ENCODE measurements around the gene CDKN2B-AS1. TPM values are rescaled to one million over a fixed set of nuclear protein-coding genes. Genes with fewer than 3 reads are reported as not detected.

CDKN2B-AS1 gene
- total RNA-seq, 4 donors from 2014 or later, result 0.38 to 0.56 TPM; not detected in 2

DNA sequence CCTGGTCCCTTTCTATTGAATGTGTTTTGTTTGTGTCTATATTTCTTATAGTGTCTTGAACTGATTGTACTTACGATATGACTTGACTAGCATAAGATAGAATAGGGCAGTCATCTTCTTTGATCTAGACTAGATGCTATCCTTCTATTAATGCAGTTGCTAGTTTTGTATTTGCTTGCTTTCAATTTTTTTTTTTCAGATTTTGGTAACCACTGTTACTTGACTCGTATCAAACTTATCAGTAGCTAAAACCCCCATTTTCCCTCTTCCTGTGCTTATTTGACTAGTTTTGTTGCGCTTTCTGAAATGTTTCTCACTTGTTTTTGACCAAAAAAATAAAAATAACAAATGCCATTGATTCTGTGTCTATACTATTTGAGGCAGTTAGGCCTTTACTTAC lies 83.5 kb downstream of the CDKN2B-AS1 start:
- Histone ChIP-seq H3K36me3 (no peaks in the 10 kb centered on the region), H3K27me3 (no peaks in the 10 kb centered on the region), H3K4me3 (replicated peaks in 1 of 3) (no peak overlapping the region), H3K4me1 (no peaks in the 10 kb centered on the region), H3K9me3 (no peaks in the 10 kb centered on the region), H3K27ac (no peak overlapping the region)
- no peak for TF ChIP-seq POLR2A (IDR thresholded peaks at IDR 0.05)
- TF ChIP-seq CTCF (IDR thresholded peaks at IDR 0.05), result no peak
- intact Hi-C loops (cut with DNase I), result no loop called here
- no peak for DNase-seq
- 88 to 92% methylated on average over 3 of the region's 3 CpGs for WGBS, 2 donors

DNA sequence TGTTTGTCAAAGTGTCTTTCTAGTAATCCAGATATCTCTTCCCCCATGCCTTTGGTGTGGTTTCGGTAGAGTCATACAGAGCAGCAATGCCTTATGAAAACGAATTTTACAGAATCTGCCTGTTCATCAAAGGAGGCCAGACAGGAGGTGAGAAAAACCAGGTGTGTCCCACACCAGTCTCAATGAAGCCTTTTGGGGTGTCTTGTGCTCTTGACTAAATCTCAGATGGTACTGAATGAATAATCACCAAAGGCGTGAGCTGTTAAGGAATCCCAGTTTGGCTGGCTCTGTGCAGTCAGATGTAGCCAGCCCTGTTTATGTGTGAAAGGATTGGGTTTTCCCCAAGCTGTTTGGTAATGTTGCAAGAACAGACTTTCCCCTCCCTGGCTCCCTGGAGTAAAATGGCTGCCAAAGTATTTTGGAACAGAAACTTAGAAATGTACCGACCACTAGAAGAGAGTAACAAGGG lies 85.3 kb downstream of the CDKN2B-AS1 start:
- intact Hi-C loops (cut with DNase I), result no loop called here
- Histone ChIP-seq H3K4me3 (replicated peaks in 1 of 3) (no peak overlapping the region), H3K27ac (no peak overlapping the region), H3K9me3 (no peaks in the 10 kb centered on the region), H3K36me3 (no peaks in the 10 kb centered on the region), H3K27me3 (no peaks in the 10 kb centered on the region), H3K4me1 (no peaks in the 10 kb centered on the region)
- 59 to 63% methylated on average over 4 of the region's 4 CpGs for WGBS, 2 donors
- TF ChIP-seq CTCF (IDR thresholded peaks at IDR 0.05) (no peak), POLR2A (IDR thresholded peaks at IDR 0.05) (no peak)
- no peak for DNase-seq

DNA sequence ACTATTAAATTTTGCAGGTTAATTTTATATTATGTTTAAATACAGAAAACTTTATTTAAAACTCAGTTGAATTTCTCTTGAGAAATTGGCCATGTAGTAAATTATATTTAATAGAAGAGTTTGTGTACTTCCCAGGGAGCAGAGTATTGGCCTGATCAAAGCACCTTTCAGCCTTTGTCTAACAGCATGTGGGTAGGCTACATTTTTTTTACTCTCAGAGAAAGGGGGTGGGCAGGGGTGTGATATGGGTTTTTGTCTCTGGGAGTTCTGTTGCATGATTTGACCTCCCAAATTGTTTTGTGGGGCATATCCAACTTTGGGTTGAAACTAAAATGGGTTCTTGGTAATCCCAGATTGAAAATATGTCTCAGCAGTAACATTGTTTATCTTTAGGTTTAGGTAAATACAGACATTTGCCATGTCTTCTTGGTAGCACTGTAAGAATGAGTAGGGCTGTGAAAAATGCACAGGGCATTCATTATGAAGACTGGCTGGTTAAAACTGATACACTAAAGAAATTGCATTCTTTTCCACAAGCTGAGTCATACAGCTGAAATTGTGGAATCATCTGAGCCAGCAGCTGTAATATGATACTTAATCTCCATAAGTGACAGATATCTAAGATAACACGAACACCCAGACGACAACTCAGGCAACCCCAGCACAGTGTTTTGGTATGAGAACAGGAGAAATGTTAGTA lies 89.9 kb downstream of the CDKN2B-AS1 start:
- DNase-seq, result no peak
- WGBS, 2 donors, result 3 to 10% methylated on average over 2 of the region's 2 CpGs

DNA sequence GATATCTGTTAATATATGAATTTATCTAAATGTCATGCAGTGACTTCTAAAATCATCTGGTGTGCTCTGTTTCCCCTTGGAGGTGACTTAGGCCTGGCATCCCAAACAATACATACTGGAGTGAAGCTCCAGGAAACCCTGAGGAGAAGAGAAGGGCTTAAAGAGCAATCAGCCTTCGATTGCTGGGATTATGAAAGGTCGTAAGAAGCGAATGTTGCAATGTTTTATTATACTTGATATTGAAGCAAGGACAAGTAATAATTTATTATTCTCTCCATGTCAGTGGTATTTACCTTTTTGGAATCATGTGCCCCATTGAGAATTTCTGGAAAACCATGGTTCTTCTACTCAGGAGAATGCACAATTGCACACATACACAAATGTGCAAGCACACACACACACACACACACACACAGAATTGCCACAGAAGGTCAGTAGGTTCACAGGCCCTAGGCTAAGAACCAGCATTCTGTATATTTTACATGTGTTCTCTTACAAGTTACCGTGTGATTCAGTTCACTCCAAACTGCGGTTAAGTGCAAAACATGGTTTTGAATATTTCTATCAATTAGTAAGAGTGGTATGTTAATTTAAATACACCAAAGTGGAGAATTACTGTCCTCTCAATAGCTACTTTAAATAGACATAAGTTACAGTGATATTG lies 93.6 kb downstream of the CDKN2B-AS1 start:
- Histone ChIP-seq H3K4me1 (no peaks in the 10 kb centered on the region), H3K27ac (no peak overlapping the region), H3K27me3 (no peaks in the 10 kb centered on the region), H3K4me3 (replicated peaks in 1 of 3) (no peak overlapping the region), H3K9me3 (no peaks in the 10 kb centered on the region), H3K36me3 (no peaks in the 10 kb centered on the region)
- 80 to 92% methylated on average over 5 of the region's 5 CpGs for WGBS, 2 donors
- TF ChIP-seq CTCF (IDR thresholded peaks at IDR 0.05) (no peak), POLR2A (IDR thresholded peaks at IDR 0.05) (no peak)
- no peak for DNase-seq
- intact Hi-C loops (cut with DNase I), result no loop called here

More for the DNA sequence above, 89.9 kb downstream of the CDKN2B-AS1 start:
- intact Hi-C loops (cut with DNase I), result no loop called here
- TF ChIP-seq CTCF (IDR thresholded peaks at IDR 0.05), result no peak
- TF ChIP-seq POLR2A (IDR thresholded peaks at IDR 0.05), result no peak
- no peaks in the 10 kb centered on the region for H3K4me1 ChIP-seq
- H3K27me3 ChIP-seq, result no peaks in the 10 kb centered on the region
- no peaks in the 10 kb centered on the region for H3K36me3 ChIP-seq
- no peak overlapping the region for H3K27ac ChIP-seq
- no peak overlapping the region for H3K4me3 ChIP-seq (replicated peaks in 1 of 3)
- no peaks in the 10 kb centered on the region for H3K9me3 ChIP-seq

DNA sequence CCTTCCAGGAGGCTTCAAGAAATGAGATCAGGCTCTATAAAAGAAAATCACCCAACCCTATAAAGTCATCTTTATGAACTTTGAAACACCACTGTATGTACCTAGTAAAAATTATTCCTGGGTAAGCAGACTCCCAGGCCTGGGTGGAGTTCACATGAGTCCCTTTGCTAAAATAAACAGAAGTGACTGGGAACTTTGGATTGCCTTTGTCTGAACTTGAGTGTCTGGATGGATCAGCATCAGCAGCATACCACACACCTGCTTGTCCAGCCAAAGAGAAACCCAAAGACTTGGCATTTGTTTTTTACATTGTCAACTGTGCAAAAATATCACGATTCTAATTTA lies 94.1 kb downstream of the CDKN2B-AS1 start:
- intact Hi-C loops (cut with DNase I), result no loop called here
- DNase-seq, result no peak
- H3K36me3 ChIP-seq, result no peaks in the 10 kb centered on the region
- H3K27me3 ChIP-seq, result no peaks in the 10 kb centered on the region
- H3K27ac ChIP-seq, result no peak overlapping the region
- no peaks in the 10 kb centered on the region for H3K4me1 ChIP-seq
- TF ChIP-seq CTCF (IDR thresholded peaks at IDR 0.05), result no peak
- TF ChIP-seq POLR2A (IDR thresholded peaks at IDR 0.05), result no peak
- H3K4me3 ChIP-seq (replicated peaks in 1 of 3), result no peak overlapping the region
- H3K9me3 ChIP-seq, result no peaks in the 10 kb centered on the region
- 66 to 90% methylated on average over 1 of the region's 1 CpG for WGBS, 2 donors
